HG02840 (cell line): Measurements from ENCODE around the gene REM2.

Experiments
- ATAC-seq: cut with Tn5 transposase; IDR thresholded peaks from one replicate; pipeline ENCODE4 v1.9.1; 2021; ENCODE audit warnings: mild to moderate bottlenecking, moderate library complexity, moderate number of reproducible peaks; ENCODE audit not compliant: unreplicated experiment, low FRiP score

REM2 gene

GRCh38 chr14:22926316-22926715 lies 43.3 kb downstream of the REM2 start:
- no peak for ATAC-seq

DNA sequence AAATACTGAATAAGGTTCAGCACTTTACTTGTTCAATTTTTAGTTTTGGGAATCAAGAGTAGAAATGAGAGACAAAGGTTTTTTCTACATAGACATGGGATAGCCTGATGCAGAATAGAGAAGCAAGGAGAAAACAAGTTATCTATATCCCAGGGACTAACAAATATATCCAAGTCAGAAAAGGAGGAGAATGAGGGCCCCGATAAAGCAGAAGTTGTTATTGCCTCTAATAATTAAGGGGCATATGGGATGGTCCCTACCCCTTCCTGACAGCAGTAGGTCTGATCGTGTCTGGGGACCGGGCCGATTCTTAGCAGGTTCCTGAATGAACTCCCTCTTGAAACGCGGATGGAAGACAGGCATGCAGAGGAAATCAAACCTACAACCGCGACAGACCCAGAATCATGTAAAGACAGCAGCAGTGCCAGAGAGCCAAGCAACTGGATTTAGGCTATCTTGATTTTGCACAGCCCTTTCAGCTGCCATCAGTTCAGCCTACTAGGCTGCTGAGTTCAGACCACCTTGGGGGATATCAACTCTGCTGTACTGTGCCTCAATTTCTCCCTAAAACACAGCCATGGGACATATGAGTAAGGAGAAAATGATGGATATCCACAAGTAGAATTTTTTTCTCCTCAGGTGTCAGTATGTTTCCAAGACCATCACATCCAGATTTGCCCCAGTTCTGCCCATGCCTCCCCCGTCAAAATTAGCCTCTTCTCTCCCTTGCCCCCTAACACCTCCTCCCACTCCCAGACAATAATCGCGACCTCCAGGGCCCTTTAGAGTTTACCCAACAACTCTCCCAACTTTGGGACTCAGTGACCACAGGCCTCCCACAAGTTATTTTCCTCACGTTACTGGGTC lies 45.4 kb downstream of the REM2 start:
- no peak for ATAC-seq

- ATAC-seq: peak; percentile 93
Measured at GRCh38 chr14:22929104-22929960, 46.3 kb downstream of the REM2 start, which contains the start of gene PRMT5. Gene PRMT5, minus strand, starts transcription at chr14:22929376. Its CDS starts 15 bp downstream, at chr14:22929361.

GRCh38 chr14:22929961-22930364 lies 46.9 kb downstream of the REM2 start:
- ATAC-seq: no peak

DNA sequence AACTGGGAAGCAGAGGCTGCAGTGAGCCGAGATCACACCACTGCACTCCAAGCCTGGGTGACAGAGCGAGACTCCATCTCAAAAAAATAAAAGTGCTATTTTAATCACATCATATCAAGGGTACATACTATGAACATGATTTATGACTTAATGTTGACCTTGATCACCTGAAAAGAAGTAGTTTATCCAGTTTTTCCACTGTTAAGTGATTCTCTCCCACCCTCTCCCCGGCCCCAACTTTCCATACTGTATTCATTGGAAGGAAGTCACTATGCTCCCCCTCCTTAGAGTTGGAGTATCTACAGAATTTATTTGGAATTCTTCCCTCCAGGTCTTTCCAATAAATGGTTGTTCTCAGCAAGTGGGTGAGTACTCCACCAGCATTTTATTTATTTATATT lies 49.1 kb downstream of the REM2 start:
- no peak for ATAC-seq

- ATAC-seq: no peak
Measured at GRCh38 chr14:22935156-22935555, 52.1 kb downstream of the REM2 start.
